ENCODE data around the gene NRXN2.
"Not testable (repeated sequence)": the region's sequence is repeated elsewhere in the genome, so short reads cannot be mapped to it uniquely, and the experiment has no call there.

NRXN2 gene

GRCh38 chr11:64719406-64719805 lies 3.6 kb downstream of the NRXN2 start:
- DNase-seq = no peak

- no peak for DNase-seq
Observed at GRCh38 chr11:64718780-64719124, 4.2 kb downstream of the NRXN2 start.

GRCh38 chr11:64718084-64718779 lies 4.8 kb downstream of the NRXN2 start:
- no peak for DNase-seq

- no peak for DNase-seq
Observed at GRCh38 chr11:64717268-64717578, 5.8 kb downstream of the NRXN2 start.

GRCh38 chr11:64716473-64717267 lies 6.3 kb downstream of the NRXN2 start:
- no peak for DNase-seq

GRCh38 chr11:64715756-64716472 lies 7.1 kb downstream of the NRXN2 start:
- DNase-seq = no peak

- no peak for DNase-seq
Observed at GRCh38 chr11:64715110-64715509, 7.9 kb downstream of the NRXN2 start.

- no peak for DNase-seq
Observed at GRCh38 chr11:64714666-64715065, 8.3 kb downstream of the NRXN2 start.

GRCh38 chr11:64713781-64714363 lies 9.1 kb downstream of the NRXN2 start:
- no peak for DNase-seq

GRCh38 chr11:64713016-64713707 lies 9.8 kb downstream of the NRXN2 start:
- DNase-seq = no peak

- DNase-seq = no peak
Observed at GRCh38 chr11:64712430-64713015, 10.5 kb downstream of the NRXN2 start.

- no peak for DNase-seq
Observed at GRCh38 chr11:64711956-64712362, 11.0 kb downstream of the NRXN2 start.

- DNase-seq = no peak
Observed at GRCh38 chr11:64711138-64711955, 11.7 kb downstream of the NRXN2 start.

- no peak for DNase-seq
Observed at GRCh38 chr11:64710418-64711137, 12.4 kb downstream of the NRXN2 start.

- DNase-seq = no peak
Observed at GRCh38 chr11:64705501-64705900, 17.5 kb downstream of the NRXN2 start.

- DNase-seq = no peak
Observed at GRCh38 chr11:64703048-64703447, 19.9 kb downstream of the NRXN2 start.

- not testable (repeated sequence) for DNase-seq
Observed at GRCh38 chr11:64701956-64702355, 21.0 kb downstream of the NRXN2 start.

- DNase-seq = no peak
Observed at GRCh38 chr11:64698427-64698826, 24.6 kb downstream of the NRXN2 start.

GRCh38 chr11:64697663-64698375 lies 25.2 kb downstream of the NRXN2 start:
- DNase-seq = no peak

- DNase-seq = no peak
Observed at GRCh38 chr11:64696045-64696444, 27.0 kb downstream of the NRXN2 start.
